SU-DHL-6 (cell line): ENCODE measurements around the gene TAL2.
A peak's percentile ranks its signal among the peaks of the same experiment; 100 is the strongest.

ENCODE experiments used
- H2AFZ ChIP-seq: fragments of 200-600 bp; sonication (generic); 2 replicates; pipeline ENCODE4 v1.6.1; 2014; ENCODE audit warnings: low read depth, mild to moderate bottlenecking, moderate library complexity, mixed read lengths, antibody characterized with exemption, low read length; ENCODE audit not compliant: severe bottlenecking
- H3F3A ChIP-seq: fragments of 200-600 bp; shearing (Covaris generic); 2 replicates; pipeline ENCODE4 v1.6.0; 2016; ENCODE audit warnings: antibody characterized with exemption, mild to moderate bottlenecking; ENCODE audit not compliant: insufficient read depth
- H3K27ac ChIP-seq: fragments of 200-600 bp; sonication (generic); 2 replicates; pipeline ENCODE4 v1.5.1; 2016; ENCODE audit warnings: low read depth, mild to moderate bottlenecking, low read length, moderate library complexity, mixed read lengths
- H3K27me3 ChIP-seq: fragments of 200-600 bp; sonication (generic), shearing (Covaris generic); 2 replicates; pipeline ENCODE4 v1.6.0; 2014; ENCODE audit warnings: mild to moderate bottlenecking, low read length
- H3K36me3 ChIP-seq: fragments of 200-600 bp; sonication (generic); 2 replicates; pipeline ENCODE4 v1.6.1; 2014; ENCODE audit warnings: mild to moderate bottlenecking, low read length, mixed read lengths
- H3K4me2 ChIP-seq: fragments of 300-600, 200-600 bp; shearing (Covaris generic), sonication (generic); 2 replicates; pipeline ENCODE4 v1.6.0; 2014; ENCODE audit warnings: low read length, low read depth, mild to moderate bottlenecking; ENCODE audit not compliant: poor library complexity, severe bottlenecking
- H3K4me3 ChIP-seq: fragments of 200-600 bp; sonication (generic); 2 replicates; pipeline ENCODE4 v1.5.1; 2014; ENCODE audit warnings: antibody characterized with exemption, low read length, mild to moderate bottlenecking, mixed read lengths; ENCODE audit not compliant: insufficient read depth, poor library complexity, severe bottlenecking
- H3K79me2 ChIP-seq: fragments of 200-600 bp; sonication (generic); 2 replicates; pipeline ENCODE4 v1.6.1; 2014; ENCODE audit warnings: mild to moderate bottlenecking, low read length, moderate library complexity; ENCODE audit not compliant: insufficient read depth
- H3K9ac ChIP-seq: fragments of 200-600 bp; sonication (generic); 2 replicates; pipeline ENCODE4 v1.7.0; 2014; ENCODE audit warnings: mild to moderate bottlenecking, low read length
- H3K9me2 ChIP-seq: fragments of 200-600 bp; sonication (generic); replicated peaks from 2 replicates; pipeline ENCODE4 v1.6.1; 2014; ENCODE audit warnings: low read length; ENCODE audit not compliant: insufficient read depth
- H3K9me3 ChIP-seq: fragments of 200-600 bp; sonication (generic); 2 replicates; pipeline ENCODE4 v1.6.1; 2014; ENCODE audit warnings: low read length, mixed read lengths; ENCODE audit not compliant: insufficient read depth
- H4K20me1 ChIP-seq: fragments of 200-600 bp; sonication (generic); 2 replicates; pipeline ENCODE4 v1.6.1; 2014; ENCODE audit warnings: low read depth, mild to moderate bottlenecking, antibody characterized with exemption, low read length, moderate library complexity, mixed read lengths
- EZH2phosphoT487 ChIP-seq: fragments of 200-600 bp; sonication (generic), shearing (Covaris generic); conservative IDR thresholded peaks from 2 replicates; pipeline ENCODE4 v1.6.1; 2018; ENCODE audit warnings: mild to moderate bottlenecking, antibody characterized with exemption, low read length, moderate library complexity, mixed read lengths
- TF ChIP-seq, protein P1 (sequence below): fragments of 200-600 bp; sonication (generic); IDR thresholded peaks from one replicate; pipeline ENCODE4 v1.5.1; 2017; ENCODE audit warnings: antibody characterized with exemption, mild to moderate bottlenecking, low read length, moderate library complexity; ENCODE audit not compliant: insufficient read depth, poor library complexity, severe bottlenecking

The TAL2 gene

DNA sequence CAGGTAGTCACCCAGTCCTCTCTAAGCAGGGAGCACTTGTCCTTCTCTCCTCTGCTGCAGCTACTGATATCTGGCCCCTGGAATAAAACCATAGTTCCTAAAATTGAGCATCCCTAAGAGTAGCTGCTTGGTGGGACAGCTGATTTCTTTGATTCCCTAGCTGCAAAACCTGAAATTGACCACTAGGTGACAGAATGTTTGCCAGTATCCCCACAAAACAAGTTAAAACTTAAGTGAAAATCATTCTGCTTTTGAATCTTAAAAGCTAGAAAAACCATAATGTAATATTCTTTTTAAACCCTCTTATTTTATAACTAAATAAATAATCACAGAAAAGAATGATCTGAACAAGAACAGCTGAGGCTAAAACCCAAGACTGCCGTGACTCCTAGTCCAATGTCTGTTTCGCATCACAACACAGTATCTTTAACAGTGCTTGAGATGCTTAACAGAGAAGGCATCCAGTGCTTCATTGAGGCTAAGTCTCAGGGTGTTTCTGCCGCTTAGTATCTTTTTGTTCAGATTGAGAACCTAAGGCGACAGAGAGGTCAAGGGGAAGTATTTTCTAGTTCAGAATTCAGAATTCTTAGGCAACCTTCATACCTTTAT lies 24.4 kb upstream of the TAL2 start:
- Histone ChIP-seq H3K9me3 (no peaks in the 10 kb centered on the region), H3K4me2 (no peak overlapping the region), H3K9me2 (no peaks in the 10 kb centered on the region), H3K27ac (no peak overlapping the region), H2AFZ (no peak overlapping the region), H3K27me3 (no peaks in the 10 kb centered on the region), H3K4me3 (no peak overlapping the region), H3K79me2 (no peaks in the 10 kb centered on the region), H3K9ac (no peak overlapping the region), H4K20me1 (no peaks in the 10 kb centered on the region), H3K36me3 (no peaks in the 10 kb centered on the region), H3F3A (no peaks in the 10 kb centered on the region)
- TF ChIP-seq EZH2phosphoT487: no peak
- TF ChIP-seq, protein P1, sequence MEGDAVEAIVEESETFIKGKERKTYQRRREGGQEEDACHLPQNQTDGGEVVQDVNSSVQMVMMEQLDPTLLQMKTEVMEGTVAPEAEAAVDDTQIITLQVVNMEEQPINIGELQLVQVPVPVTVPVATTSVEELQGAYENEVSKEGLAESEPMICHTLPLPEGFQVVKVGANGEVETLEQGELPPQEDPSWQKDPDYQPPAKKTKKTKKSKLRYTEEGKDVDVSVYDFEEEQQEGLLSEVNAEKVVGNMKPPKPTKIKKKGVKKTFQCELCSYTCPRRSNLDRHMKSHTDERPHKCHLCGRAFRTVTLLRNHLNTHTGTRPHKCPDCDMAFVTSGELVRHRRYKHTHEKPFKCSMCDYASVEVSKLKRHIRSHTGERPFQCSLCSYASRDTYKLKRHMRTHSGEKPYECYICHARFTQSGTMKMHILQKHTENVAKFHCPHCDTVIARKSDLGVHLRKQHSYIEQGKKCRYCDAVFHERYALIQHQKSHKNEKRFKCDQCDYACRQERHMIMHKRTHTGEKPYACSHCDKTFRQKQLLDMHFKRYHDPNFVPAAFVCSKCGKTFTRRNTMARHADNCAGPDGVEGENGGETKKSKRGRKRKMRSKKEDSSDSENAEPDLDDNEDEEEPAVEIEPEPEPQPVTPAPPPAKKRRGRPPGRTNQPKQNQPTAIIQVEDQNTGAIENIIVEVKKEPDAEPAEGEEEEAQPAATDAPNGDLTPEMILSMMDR: peak; percentile 37

DNA sequence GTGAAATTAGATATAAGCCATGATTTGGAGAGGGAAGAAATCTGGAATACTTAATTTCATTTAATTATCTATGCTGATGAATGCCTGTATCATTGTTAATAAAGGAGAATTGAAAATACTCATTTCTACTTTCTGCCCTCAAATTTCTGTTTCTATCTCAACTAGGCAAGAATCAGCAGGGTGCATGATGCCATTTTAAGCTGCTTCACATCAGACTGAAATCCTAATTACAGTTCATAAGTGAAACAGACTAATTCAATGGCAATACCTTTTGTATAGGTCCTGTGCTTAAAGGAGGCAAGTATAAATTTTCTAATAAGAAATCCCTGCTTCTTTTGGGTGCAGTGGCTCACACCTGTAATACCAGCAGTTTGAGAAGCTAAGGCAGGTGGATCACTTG lies 22.3 kb upstream of the TAL2 start:
- Histone ChIP-seq H4K20me1 (no peaks in the 10 kb centered on the region), H2AFZ (no peak overlapping the region), H3K9me3 (no peaks in the 10 kb centered on the region), H3K27ac (no peak overlapping the region), H3F3A (no peaks in the 10 kb centered on the region), H3K4me3 (no peak overlapping the region), H3K36me3 (no peaks in the 10 kb centered on the region), H3K4me2 (no peak overlapping the region), H3K79me2 (no peaks in the 10 kb centered on the region), H3K9ac (no peak overlapping the region), H3K9me2 (no peaks in the 10 kb centered on the region), H3K27me3 (no peaks in the 10 kb centered on the region)
- TF ChIP-seq, protein P1: no peak
- TF ChIP-seq EZH2phosphoT487: no peak

DNA sequence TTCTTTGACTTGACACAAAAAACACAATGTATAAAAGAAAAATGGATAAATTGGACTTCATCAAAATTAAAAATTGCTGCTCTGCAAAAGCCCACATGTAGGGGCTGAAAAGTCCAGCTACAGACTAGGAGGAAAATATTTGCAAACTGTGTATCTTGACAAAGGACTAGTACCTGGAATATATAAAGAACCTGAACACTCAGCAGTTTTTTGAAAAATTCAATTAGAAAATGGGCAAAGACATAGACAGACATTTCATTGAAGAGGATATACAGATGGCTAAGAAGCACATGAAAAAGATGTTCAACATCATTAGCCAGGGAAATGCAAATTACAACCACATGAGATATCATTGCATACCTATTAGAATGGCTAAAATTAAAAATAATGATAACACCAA lies 18.5 kb upstream of the TAL2 start:
- Histone ChIP-seq H3F3A (no peaks in the 10 kb centered on the region), H3K9ac (no peak overlapping the region), H3K79me2 (no peaks in the 10 kb centered on the region), H2AFZ (no peak overlapping the region), H3K36me3 (no peaks in the 10 kb centered on the region), H3K4me3 (no peak overlapping the region), H3K27me3 (no peaks in the 10 kb centered on the region), H4K20me1 (no peaks in the 10 kb centered on the region), H3K27ac (no peak overlapping the region), H3K4me2 (no peak overlapping the region), H3K9me2 (no peaks in the 10 kb centered on the region), H3K9me3 (no peaks in the 10 kb centered on the region)
- TF ChIP-seq, protein P1: no peak
- TF ChIP-seq EZH2phosphoT487: no peak
